Inflammatory macrophage treated with lipopolysaccharide for 4 hours (primary cell): Measurements from ENCODE around the gene RNU1-1.
"Not testable (repeated sequence)": the region's sequence is repeated elsewhere in the genome, so short reads cannot be mapped to it uniquely, and the experiment has no call there.

Experiments used
- DNase-seq: peaks from one replicate; pipeline ENCODE4 v3.0.0-alpha.2; 2020

The RNU1-1 gene

GRCh38 chr1:16514107-16515055, at the start of gene RNU1-1:
RNU1-1 (minus strand) TSS chr1:16514285.
- DNase-seq = peak; percentile 48

DNA sequence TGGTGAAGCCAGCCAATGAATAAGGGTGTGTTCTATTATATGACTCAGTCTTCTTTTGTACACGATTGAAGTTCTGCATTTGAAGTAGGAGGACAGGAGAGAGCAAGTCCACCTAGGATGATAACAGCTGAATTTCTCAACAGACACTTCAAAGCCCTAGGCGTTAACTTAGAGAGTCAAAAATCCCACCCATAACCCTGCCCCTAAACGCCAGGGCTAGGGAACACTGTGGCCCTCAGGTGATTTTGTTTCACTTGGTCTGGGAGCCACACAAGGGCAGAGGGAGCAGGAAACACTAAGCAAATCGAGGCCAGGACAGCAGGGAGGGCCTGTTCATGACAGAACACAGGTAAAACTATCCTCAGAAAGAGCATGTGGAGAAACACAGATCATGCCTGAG, 47.0 kb upstream of the RNU1-1 start:
- not testable (repeated sequence) for DNase-seq

- not testable (repeated sequence) for DNase-seq
Observed at GRCh38 chr1:16560498-16560897, 46.4 kb upstream of the RNU1-1 start.

DNA sequence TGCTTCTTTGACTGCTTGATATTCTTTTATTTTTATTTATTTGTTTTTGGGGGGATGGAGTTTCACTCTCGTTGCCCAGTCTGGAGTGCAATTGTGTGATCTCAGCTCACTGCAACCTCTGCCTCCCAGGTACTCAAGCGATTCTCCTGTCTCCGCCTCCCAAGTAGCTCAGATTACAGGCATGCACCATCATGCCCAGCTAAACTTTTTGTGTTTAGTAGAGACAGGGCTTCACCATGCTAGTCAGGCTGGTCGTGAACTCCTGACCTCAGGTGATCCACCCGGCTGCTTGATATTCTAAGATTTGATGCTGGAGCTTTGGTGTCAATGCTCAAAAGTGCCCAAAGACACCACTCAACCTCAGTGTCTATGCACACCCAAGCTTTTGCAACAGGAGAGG, 45.6 kb upstream of the RNU1-1 start:
- DNase-seq = not testable (repeated sequence)

DNA sequence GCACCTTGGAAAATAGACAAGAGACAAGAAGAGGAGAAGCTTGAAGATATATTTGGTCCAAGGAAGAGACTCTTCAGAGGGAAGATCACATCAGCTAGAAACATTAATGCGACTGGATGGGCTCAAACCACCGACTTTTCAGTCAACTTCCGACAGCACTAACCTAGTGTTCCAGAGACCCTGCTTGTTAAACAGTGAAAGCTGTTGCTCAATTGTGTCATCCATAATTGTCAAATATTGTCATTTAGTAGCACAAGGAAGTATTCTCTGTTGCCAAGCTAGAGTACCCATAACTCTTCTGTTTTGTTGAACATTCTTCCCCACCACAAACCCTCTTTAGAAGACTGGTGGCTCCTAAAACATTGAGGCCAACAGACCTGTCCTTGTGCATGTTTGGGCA, 42.9 kb upstream of the RNU1-1 start:
- not testable (repeated sequence) for DNase-seq

DNA sequence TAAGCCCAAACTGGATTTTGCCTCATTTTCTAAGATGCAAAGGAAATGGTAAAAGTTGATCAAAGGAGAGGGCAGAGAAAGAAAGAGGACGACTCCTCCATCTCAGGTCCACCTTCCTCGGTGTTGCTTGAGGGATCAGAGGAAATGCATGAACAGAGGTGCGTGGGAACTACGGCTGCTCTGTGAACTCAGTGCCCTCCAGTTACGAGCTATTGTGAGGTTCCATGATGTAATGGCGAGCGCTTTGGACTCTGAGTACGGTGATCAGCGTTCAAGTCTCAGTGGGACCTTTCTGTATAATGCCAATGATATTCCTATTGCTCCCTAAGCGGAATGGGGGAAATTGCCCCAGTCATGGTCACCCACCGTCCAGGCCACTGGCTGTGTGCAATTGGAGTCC, 39.2 kb upstream of the RNU1-1 start:
- DNase-seq = not testable (repeated sequence)

- DNase-seq = not testable (repeated sequence)
Observed at GRCh38 chr1:16550212-16550918, 36.3 kb upstream of the RNU1-1 start.

GRCh38 chr1:16549545-16549944, 35.5 kb upstream of the RNU1-1 start:
- DNase-seq = not testable (repeated sequence)

DNA sequence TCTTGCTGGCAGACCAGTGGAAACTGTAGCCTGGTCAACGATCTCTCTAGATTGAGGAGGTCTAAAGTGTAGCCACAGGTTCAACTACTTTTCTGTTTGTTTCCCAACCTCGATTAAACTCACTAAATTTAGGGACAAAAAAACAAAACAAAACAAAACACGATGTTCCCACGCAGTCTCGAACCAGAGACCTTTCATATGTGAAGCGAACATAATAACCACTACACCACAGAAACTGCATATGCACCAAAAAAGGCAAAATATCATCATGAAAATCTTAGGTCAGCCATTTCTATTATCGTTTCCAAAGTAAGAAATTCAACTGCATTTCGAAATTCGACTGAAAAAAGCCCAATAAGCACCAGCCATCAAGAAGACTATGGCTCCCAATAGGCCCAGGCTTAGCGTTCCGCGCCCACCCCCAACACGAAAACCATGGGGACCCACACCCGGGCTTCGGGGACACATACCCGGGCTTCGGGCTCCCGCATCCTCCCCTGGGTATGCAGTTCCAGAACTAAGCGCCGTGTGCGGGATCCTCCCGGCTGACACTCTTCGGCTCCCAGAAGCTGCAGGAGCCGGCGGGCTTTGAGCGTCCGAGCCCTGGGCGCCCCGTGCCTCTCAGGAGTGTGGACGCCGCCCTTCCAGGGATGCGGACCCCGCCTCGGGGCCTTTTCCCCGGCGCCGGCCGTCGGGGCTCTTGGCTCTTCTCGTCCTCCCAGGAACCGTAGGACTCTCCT, 33.6 kb upstream of the RNU1-1 start:
- not testable (repeated sequence) for DNase-seq

GRCh38 chr1:16545682-16546095, 31.6 kb upstream of the RNU1-1 start:
- DNase-seq = not testable (repeated sequence)

GRCh38 chr1:16540421-16540893, 26.4 kb upstream of the RNU1-1 start:
- peak; percentile 4 for DNase-seq

DNA sequence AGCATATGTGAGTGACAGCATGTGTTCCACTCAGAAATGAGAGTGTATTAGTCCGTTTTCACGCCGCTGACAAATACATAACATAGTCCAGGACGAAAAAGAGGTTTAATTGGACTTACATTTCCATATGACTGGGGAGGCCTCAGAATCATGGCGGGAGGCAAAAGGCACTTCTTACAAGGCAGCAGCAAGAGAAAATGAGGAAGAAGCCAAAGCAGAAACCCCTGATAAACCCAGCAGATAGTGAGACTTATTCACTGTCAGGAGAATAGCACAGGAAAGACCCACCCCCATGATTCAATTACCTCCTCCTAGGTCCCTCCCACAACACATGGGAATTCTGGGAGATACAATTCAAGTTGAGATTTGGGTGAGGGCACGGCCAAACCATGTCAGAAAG, 23.4 kb upstream of the RNU1-1 start:
- DNase-seq = not testable (repeated sequence)

- DNase-seq = not testable (repeated sequence)
Observed at GRCh38 chr1:16536796-16537195, 22.7 kb upstream of the RNU1-1 start.

GRCh38 chr1:16535898-16536297, 21.8 kb upstream of the RNU1-1 start:
- not testable (repeated sequence) for DNase-seq

DNA sequence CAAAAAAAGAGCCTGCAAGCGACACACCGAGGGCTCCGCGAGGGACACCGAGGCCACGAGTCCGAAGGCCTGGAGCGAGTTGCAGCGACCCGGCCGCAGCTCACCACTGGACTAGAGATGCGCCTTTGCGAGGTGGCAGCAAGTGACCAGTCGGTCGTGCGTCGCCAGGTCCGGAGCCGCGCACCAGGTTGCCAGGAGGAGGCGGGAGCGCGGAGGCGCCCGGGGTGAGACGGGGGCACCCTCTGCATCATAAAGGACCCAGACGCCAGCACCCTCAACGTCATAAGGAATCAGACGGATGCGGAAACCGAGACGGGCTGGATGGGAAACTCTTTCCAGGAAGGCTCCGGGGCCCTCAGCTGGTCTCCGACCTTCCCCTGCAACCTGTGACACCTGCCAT, 21.4 kb upstream of the RNU1-1 start:
- DNase-seq = not testable (repeated sequence)

GRCh38 chr1:16534829-16535456, 20.9 kb upstream of the RNU1-1 start:
- not testable (repeated sequence) for DNase-seq

- DNase-seq = not testable (repeated sequence)
Observed at GRCh38 chr1:16534239-16534828, 20.2 kb upstream of the RNU1-1 start.

DNA sequence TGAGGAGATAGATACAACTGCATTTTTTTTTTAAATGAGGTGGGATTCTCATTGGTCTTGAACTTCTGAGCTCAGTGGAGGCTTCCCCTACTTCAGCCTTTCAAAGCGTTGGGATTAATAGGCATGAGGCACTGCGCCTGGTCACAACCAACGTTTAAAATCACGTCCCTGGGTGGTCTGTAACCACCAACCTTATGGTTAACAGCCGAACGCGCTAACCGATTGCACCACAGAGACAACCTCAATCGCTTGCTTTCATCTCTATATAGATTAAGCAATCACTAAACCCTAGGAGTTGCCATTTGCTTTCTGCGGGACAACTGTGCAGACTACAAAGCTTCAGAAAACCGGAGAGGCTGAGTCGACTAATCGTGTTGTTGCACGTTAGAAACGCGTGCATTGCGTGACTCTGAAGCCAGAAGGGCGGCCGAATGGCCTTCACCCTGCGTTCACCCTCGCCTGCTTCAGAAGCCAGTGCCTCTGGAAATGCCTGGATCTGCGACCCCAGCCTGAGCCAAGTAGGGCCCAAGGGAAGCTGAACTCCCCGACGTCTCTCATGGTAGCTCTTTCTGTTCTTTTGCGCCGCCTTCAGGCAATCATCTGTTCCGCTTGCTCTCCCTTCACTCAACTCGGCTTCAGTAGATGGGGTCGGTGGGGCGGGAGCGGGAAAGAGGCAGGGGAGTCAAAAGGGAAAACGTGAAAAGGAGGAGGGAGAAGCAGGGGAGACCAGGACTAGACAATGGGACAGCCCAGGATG, 18.3 kb upstream of the RNU1-1 start:
- DNase-seq = not testable (repeated sequence)

DNA sequence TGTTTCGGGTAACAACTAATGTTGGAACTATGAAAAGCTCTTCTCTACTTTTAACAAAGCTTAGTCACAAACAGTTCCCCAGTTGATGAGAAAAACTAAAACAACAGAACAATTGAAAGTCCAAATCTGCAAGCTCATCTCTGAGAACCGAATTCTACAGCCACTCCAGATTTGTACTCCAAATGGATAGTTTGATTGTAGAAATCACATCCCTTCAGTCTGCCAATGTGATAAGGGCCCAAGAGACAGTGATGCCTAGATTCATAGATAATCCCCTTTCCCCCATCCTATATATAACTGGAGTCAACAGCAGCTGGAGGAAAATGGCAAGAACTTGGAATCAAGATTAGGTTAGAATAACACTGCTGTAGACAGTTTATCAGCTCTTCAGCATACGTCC, 14.3 kb upstream of the RNU1-1 start:
- not testable (repeated sequence) for DNase-seq

- not testable (repeated sequence) for DNase-seq
Observed at GRCh38 chr1:16525769-16526168, 11.7 kb upstream of the RNU1-1 start.

DNA sequence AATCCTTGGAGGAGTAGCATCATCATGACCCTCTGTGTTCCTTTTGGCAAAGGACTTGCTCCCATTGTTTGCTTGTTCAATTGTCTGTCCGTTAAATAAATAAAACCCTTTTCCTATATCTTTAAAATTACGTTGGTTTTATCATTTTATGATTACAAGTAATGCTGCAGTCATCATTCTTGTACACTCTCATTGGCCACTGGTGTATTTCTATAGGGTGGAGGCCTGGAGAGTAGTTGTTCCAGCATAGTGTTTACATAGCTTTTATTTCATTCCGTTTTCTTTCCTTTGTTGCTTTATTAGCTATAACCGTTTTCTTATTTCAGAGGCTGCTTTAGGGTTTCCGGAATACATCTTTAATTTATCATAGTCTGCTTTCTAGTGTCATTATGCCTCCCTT, 7.6 kb upstream of the RNU1-1 start:
- DNase-seq = not testable (repeated sequence)
